SK-N-SH treated with all-trans-retinoic acid at 6 μM for 48 hours (cell line): Measurements from ENCODE around the gene USP13.

ENCODE experiments used
- ATAC-seq: fragments of 200-7000 bp; cut with Tn5 transposase; 3 replicates; pipeline ENCODE4 v1.9.1; 2020; ENCODE audit warnings: mild to moderate bottlenecking, moderate library complexity
- ARNTL ChIP-seq: fragments of 450-650 bp; formaldehyde crosslinking; IDR thresholded peaks from 2 replicates; pipeline ENCODE4 v1.5.0; 2020; ENCODE audit warnings: low read depth, mild to moderate bottlenecking, moderate library complexity, borderline replicate concordance
- BACH2 ChIP-seq: fragments of 250-450 bp; sonication (Bioruptor Pico); IDR thresholded peaks from 2 replicates; pipeline ENCODE4 v1.9.0; 2021; ENCODE audit warnings: mild to moderate bottlenecking, borderline replicate concordance
- CREB5 ChIP-seq: fragments of 250-450 bp; sonication (Bioruptor Pico); IDR thresholded peaks from 2 replicates; pipeline ENCODE4 v1.5.1; 2020; ENCODE audit warnings: low read depth, mild to moderate bottlenecking, moderate library complexity
- CSDC2 ChIP-seq: fragments of 250-450 bp; sonication (Bioruptor Pico); IDR thresholded peaks from 2 replicates; pipeline ENCODE4 v1.5.0; 2020; ENCODE audit warnings: mild to moderate bottlenecking, moderate library complexity
- ESRRG ChIP-seq: fragments of 250-450 bp; sonication (Bioruptor Pico); IDR thresholded peaks from 2 replicates; pipeline ENCODE4 v1.6.1; 2021; ENCODE audit warnings: mild to moderate bottlenecking
- GLIS3 ChIP-seq: fragments of 250-450 bp; sonication (Bioruptor Pico); IDR thresholded peaks from 2 replicates; pipeline ENCODE4 v1.5.0; 2020; ENCODE audit warnings: mild to moderate bottlenecking, moderate library complexity
- ISL1 ChIP-seq: fragments of 250-450 bp; sonication (Bioruptor Pico); IDR thresholded peaks from 2 replicates; pipeline ENCODE4 v2.1.2; 2022; ENCODE audit warnings: mild to moderate bottlenecking, moderate library complexity
- PPARA ChIP-seq: fragments of 250-450 bp; sonication (Bioruptor Pico); IDR thresholded peaks from 2 replicates; pipeline ENCODE4 v1.5.0; 2020; ENCODE audit warnings: mild to moderate bottlenecking, borderline replicate concordance
- RARB ChIP-seq: fragments of 250-450 bp; sonication (Bioruptor Pico); IDR thresholded peaks from 2 replicates; pipeline ENCODE4 v1.8.0; 2021; ENCODE audit warnings: mild to moderate bottlenecking, moderate library complexity
- SNAI2 ChIP-seq: fragments of 250-450 bp; sonication (Bioruptor Pico); IDR thresholded peaks from 2 replicates; pipeline ENCODE4 v1.5.0; 2020; ENCODE audit warnings: mild to moderate bottlenecking, moderate library complexity
- TCF4 ChIP-seq: fragments of 250-450 bp; sonication (Bioruptor Pico); IDR thresholded peaks from 2 replicates; pipeline ENCODE4 v1.8.0; 2021; ENCODE audit warnings: mild to moderate bottlenecking, moderate library complexity, borderline replicate concordance
- TOX ChIP-seq: fragments of 250-450 bp; sonication (Bioruptor Pico); IDR thresholded peaks from 2 replicates; pipeline ENCODE4 v1.8.0; 2021; ENCODE audit warnings: mild to moderate bottlenecking, moderate library complexity, borderline replicate concordance
- ZC3H10 ChIP-seq: fragments of 250-450 bp; sonication (Bioruptor Pico); IDR thresholded peaks from 2 replicates; pipeline ENCODE4 v1.5.1; 2021; ENCODE audit warnings: mild to moderate bottlenecking, moderate library complexity
- ZFP3 ChIP-seq: fragments of 250-450 bp; sonication (Bioruptor Pico); IDR thresholded peaks from 2 replicates; pipeline ENCODE4 v1.5.0; 2020; ENCODE audit warnings: mild to moderate bottlenecking, moderate library complexity
- ZFP30 ChIP-seq: fragments of 450-650 bp; formaldehyde crosslinking; IDR thresholded peaks from 2 replicates; pipeline ENCODE4 v1.5.0; 2022; ENCODE audit warnings: mild to moderate bottlenecking, moderate library complexity
- ZNF565 ChIP-seq: fragments of 450-650 bp; formaldehyde crosslinking; conservative IDR thresholded peaks from 2 replicates; pipeline ENCODE4 v1.5.0; 2020; ENCODE audit warnings: low read depth, mild to moderate bottlenecking, moderate library complexity
- ZNF70 ChIP-seq: fragments of 450-650 bp; formaldehyde crosslinking; IDR thresholded peaks from 2 replicates; pipeline ENCODE4 v1.5.0; 2020; ENCODE audit warnings: mild to moderate bottlenecking, moderate library complexity
- TF ChIP-seq, protein P1 (sequence below): fragments of 250-450 bp; sonication (Bioruptor Pico); IDR thresholded peaks from 2 replicates; pipeline ENCODE4 v1.5.1; 2021; ENCODE audit warnings: mild to moderate bottlenecking, moderate library complexity
- TF ChIP-seq, protein P2 (sequence below): fragments of 250-450 bp; sonication (Bioruptor Pico); IDR thresholded peaks from 2 replicates; pipeline ENCODE4 v1.5.0; 2020; ENCODE audit warnings: mild to moderate bottlenecking, moderate library complexity
- TF ChIP-seq, protein P3 (sequence below): fragments of 250-450 bp; sonication (Bioruptor Pico); IDR thresholded peaks from 2 replicates; pipeline ENCODE4 v1.8.0; 2020; ENCODE audit warnings: mild to moderate bottlenecking, moderate library complexity, borderline replicate concordance
- TF ChIP-seq, protein P4 (sequence below): fragments of 250-450 bp; sonication (Bioruptor Pico); IDR thresholded peaks from 2 replicates; pipeline ENCODE4 v1.8.0; 2021; ENCODE audit warnings: low read depth, mild to moderate bottlenecking, moderate library complexity, borderline replicate concordance

The USP13 gene

DNA sequence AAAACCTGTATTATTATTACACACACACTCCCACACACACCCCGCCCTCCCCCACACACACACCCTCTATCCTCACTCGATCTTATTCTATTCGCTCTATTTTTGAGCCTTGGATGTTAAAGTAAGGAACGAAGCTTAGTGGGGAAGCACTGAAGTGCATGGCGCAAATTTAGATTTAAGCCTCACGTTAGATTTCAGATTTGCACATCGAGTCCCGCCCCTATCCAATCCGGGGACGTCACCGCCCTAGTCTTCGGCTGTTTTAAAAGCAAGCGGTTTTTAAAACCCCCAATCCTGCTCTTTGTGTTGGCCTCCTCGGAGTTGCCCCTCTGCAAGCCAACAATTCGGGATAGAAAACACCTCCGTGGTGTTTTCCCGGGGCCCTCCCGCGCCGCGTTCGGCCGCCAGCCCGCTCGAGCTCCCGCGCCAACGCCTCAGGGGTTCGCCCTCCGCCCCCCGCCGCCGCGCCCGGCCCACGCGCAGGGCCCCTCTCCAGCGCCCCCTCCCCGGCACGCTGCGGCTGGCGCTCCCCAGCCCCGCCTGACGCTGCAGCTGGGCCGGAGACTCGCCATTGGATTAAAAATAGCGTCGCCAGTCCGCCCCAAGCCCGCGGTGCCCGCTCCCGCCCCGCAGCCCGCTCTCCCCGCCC is at the start of gene USP13:
Gene USP13, plus strand, starts transcription at position 594 of the 649 bp plus-strand sequence. CDS start 186 bp downstream, outside the sequence.
- peak; percentile 73 for ATAC-seq
- TF ChIP-seq ARNTL (CRISPR knock-in tag) = no peak

- no peak for ATAC-seq
- TF ChIP-seq ZC3H10 (CRISPR knock-in tag) (no peak), GLIS3 (CRISPR knock-in tag) (no peak), TOX (CRISPR knock-in tag) (no peak), ARNTL (CRISPR knock-in tag) (no peak), RARB (CRISPR knock-in tag) (no peak), ZFP3 (no peak), ESRRG (CRISPR knock-in tag) (no peak), TCF4 (CRISPR knock-in tag) (no peak), ZFP30 (CRISPR knock-in tag) (no peak), ZNF565 (CRISPR knock-in tag) (no peak), ISL1 (CRISPR knock-in tag) (no peak), ZNF70 (no peak), PPARA (no peak), BACH2 (CRISPR knock-in tag) (no peak), SNAI2 (no peak)
- TF ChIP-seq, protein P1, sequence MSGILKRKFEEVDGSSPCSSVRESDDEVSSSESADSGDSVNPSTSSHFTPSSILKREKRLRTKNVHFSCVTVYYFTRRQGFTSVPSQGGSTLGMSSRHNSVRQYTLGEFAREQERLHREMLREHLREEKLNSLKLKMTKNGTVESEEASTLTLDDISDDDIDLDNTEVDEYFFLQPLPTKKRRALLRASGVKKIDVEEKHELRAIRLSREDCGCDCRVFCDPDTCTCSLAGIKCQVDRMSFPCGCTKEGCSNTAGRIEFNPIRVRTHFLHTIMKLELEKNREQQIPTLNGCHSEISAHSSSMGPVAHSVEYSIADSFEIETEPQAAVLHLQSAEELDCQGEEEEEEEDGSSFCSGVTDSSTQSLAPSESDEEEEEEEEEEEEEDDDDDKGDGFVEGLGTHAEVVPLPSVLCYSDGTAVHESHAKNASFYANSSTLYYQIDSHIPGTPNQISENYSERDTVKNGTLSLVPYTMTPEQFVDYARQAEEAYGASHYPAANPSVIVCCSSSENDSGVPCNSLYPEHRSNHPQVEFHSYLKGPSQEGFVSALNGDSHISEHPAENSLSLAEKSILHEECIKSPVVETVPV (CRISPR knock-in tag) = no peak
- TF ChIP-seq, protein P2, sequence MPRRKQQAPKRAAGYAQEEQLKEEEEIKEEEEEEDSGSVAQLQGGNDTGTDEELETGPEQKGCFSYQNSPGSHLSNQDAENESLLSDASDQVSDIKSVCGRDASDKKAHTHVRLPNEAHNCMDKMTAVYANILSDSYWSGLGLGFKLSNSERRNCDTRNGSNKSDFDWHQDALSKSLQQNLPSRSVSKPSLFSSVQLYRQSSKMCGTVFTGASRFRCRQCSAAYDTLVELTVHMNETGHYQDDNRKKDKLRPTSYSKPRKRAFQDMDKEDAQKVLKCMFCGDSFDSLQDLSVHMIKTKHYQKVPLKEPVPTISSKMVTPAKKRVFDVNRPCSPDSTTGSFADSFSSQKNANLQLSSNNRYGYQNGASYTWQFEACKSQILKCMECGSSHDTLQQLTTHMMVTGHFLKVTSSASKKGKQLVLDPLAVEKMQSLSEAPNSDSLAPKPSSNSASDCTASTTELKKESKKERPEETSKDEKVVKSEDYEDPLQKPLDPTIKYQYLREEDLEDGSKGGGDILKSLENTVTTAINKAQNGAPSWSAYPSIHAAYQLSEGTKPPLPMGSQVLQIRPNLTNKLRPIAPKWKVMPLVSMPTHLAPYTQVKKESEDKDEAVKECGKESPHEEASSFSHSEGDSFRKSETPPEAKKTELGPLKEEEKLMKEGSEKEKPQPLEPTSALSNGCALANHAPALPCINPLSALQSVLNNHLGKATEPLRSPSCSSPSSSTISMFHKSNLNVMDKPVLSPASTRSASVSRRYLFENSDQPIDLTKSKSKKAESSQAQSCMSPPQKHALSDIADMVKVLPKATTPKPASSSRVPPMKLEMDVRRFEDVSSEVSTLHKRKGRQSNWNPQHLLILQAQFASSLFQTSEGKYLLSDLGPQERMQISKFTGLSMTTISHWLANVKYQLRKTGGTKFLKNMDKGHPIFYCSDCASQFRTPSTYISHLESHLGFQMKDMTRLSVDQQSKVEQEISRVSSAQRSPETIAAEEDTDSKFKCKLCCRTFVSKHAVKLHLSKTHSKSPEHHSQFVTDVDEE (CRISPR knock-in tag) = no peak
- TF ChIP-seq, all 23 proteins: peak for 0
Observed at GRCh38 chr3:179603321-179603720, 49.5 kb upstream of the USP13 start.

- TF ChIP-seq ZC3H10 (CRISPR knock-in tag) (no peak), CSDC2 (no peak), GLIS3 (CRISPR knock-in tag) (no peak), ESRRG (CRISPR knock-in tag) (no peak), RARB (CRISPR knock-in tag) (no peak), ZFP3 (no peak), PPARA (no peak), ISL1 (CRISPR knock-in tag) (no peak)
- TF ChIP-seq, protein P3, sequence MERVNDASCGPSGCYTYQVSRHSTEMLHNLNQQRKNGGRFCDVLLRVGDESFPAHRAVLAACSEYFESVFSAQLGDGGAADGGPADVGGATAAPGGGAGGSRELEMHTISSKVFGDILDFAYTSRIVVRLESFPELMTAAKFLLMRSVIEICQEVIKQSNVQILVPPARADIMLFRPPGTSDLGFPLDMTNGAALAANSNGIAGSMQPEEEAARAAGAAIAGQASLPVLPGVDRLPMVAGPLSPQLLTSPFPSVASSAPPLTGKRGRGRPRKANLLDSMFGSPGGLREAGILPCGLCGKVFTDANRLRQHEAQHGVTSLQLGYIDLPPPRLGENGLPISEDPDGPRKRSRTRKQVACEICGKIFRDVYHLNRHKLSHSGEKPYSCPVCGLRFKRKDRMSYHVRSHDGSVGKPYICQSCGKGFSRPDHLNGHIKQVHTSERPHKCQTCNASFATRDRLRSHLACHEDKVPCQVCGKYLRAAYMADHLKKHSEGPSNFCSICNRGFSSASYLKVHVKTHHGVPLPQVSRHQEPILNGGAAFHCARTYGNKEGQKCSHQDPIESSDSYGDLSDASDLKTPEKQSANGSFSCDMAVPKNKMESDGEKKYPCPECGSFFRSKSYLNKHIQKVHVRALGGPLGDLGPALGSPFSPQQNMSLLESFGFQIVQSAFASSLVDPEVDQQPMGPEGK = no peak
- TF ChIP-seq, protein P4, sequence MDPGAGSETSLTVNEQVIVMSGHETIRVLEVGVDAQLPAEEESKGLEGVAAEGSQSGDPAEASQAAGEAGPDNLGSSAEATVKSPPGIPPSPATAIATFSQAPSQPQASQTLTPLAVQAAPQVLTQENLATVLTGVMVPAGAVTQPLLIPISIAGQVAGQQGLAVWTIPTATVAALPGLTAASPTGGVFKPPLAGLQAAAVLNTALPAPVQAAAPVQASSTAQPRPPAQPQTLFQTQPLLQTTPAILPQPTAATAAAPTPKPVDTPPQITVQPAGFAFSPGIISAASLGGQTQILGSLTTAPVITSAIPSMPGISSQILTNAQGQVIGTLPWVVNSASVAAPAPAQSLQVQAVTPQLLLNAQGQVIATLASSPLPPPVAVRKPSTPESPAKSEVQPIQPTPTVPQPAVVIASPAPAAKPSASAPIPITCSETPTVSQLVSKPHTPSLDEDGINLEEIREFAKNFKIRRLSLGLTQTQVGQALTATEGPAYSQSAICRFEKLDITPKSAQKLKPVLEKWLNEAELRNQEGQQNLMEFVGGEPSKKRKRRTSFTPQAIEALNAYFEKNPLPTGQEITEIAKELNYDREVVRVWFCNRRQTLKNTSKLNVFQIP (CRISPR knock-in tag) = no peak
- ATAC-seq = peak; percentile 15
Observed at GRCh38 chr3:179603831-179604230, 49.0 kb upstream of the USP13 start.

- peak; percentile 100 for ATAC-seq
Observed at GRCh38 chr3:179604321-179605078, 48.3 kb upstream of the USP13 start, which contains the start of the genes MRPL47 and NDUFB5. Gene MRPL47, minus strand, starts transcription at chr3:179604638. Its CDS starts 14 bp downstream, at chr3:179604624. Gene NDUFB5, plus strand, starts transcription at chr3:179604794. Its CDS starts 22 bp downstream, at chr3:179604816.

More at GRCh38 chr3:179604321-179605078, 48.3 kb upstream of the USP13 start, which contains the start of the genes MRPL47 and NDUFB5:
- 0 out of 2 replicates have a peak, but pooled peaks have one; percentile 32 for TF ChIP-seq ZFP3
- no peak for TF ChIP-seq CSDC2
- TF ChIP-seq ESRRG (CRISPR knock-in tag) = no peak
- TF ChIP-seq CREB5 = no peak
- TF ChIP-seq, all 23 proteins: peak for 1
